GM12878 (cell line): ENCODE measurements around the gene ZNF426. TPM values are rescaled to one million over a fixed set of nuclear protein-coding genes. Genes with fewer than 3 reads are reported as not detected.

Experiments used
- ATAC-seq: fragments of 200-7000 bp; cut with Tn5 transposase; 3 replicates; pipeline ENCODE4 v1.9.1; 2020; ENCODE audit warnings: mild to moderate bottlenecking, moderate library complexity
- Bru-seq: library from RNA; stranded (reverse); fragments of 400-500 nt; gene quantifications from one replicate; lab custom pipeline; 2021; lab: Mats Ljungman, UMichigan
- BruChase-seq, 2 experiments: library from RNA; stranded (reverse); fragments of 400-500 nt; gene quantifications; one replicate each; lab custom pipeline; 2021; lab: Mats Ljungman, UMichigan
- BruUV-seq: library from RNA; stranded (reverse); fragments of 400-500 nt; replicated peaks from 2 replicates; lab custom pipeline; 2021; lab: Mats Ljungman, UMichigan
- CTCF ChIA-PET: fragments of 300-600 bp; sonication (Branson Sonifier 250); formaldehyde crosslinking; extraction: SDS; loops from one replicate; lab custom pipeline; 2021; ENCODE audit warnings: inconsistent platforms; lab: Yijun Ruan, JAX
- POLR2A ChIA-PET: fragments of 350-600 bp; formaldehyde crosslinking; extraction: SDS; loops from one replicate; lab custom pipeline; 2021; ENCODE audit warnings: inconsistent platforms; lab: Charles Lee
- RAD21 ChIA-PET: fragments of 300-600 bp; sonication (Branson Sonifier 250); formaldehyde crosslinking; loops from one replicate; lab custom pipeline; 2023; ENCODE audit warnings: antibody characterized with exemption; ENCODE audit not compliant: unreplicated experiment; lab: Charles Lee
- SMC1A ChIA-PET: fragments of 300-600 bp; sonication (Branson Sonifier 250); formaldehyde crosslinking; loops from one replicate; lab custom pipeline; 2023; ENCODE audit not compliant: unreplicated experiment, uncharacterized antibody; lab: Charles Lee
- DNase-seq: peaks from one replicate; pipeline ENCODE4 v3.0.0-alpha.2; 2011; ENCODE audit warnings: low read depth, low spot score
- FAIRE-seq: peaks from 3 replicates; lab custom pipeline; 2011; peaks lifted over from hg19 to GRCh38; lab: Jason Lieb, UNC
- H2AFZ ChIP-seq: 2 replicates; pipeline ENCODE4 v1.6.0; 2011; ENCODE audit warnings: low read depth, low read length, control low read depth; ENCODE audit not compliant: control insufficient read depth
- H3K27ac ChIP-seq: 2 replicates; pipeline ENCODE4 v1.5.1; 2011; ENCODE audit warnings: control low read depth; ENCODE audit not compliant: control insufficient read depth, insufficient read depth
- H3K27me3 ChIP-seq, 2 experiments: replicated peaks in 1 of 2; 2 replicates each; pipeline versions ENCODE4 v1.6.0 to v1.6.1; 2011; ENCODE audit warnings: low read length in 1 of 2; ENCODE audit not compliant: control insufficient read depth in 2 of 2, insufficient read depth in 2 of 2
- H3K36me3 ChIP-seq, 2 experiments: 2 replicates each; pipeline ENCODE4 v1.5.1; 2011; ENCODE audit warnings: low read length in 1 of 2; ENCODE audit not compliant: control insufficient read depth in 2 of 2, insufficient read depth in 2 of 2
- H3K4me1 ChIP-seq: 2 replicates; pipeline ENCODE4 v1.6.1; 2011; ENCODE audit warnings: mild to moderate bottlenecking, low read length, moderate library complexity, mixed read lengths; ENCODE audit not compliant: control insufficient read depth, insufficient read depth
- H3K4me2 ChIP-seq: 2 replicates; pipeline ENCODE4 v1.6.0; 2011; ENCODE audit warnings: control low read depth; ENCODE audit not compliant: control insufficient read depth, insufficient read depth
- H3K4me3 ChIP-seq: fragments of 200-600 bp; sonication (generic); 2 replicates; pipeline ENCODE4 v1.5.1; 2016
- H3K79me2 ChIP-seq: 2 replicates; pipeline ENCODE4 v1.6.0; 2011; ENCODE audit warnings: low read length; ENCODE audit not compliant: control insufficient read depth, insufficient read depth
- H3K9ac ChIP-seq: 2 replicates; pipeline ENCODE4 v1.8.0; 2011; ENCODE audit warnings: low read length, control low read depth, mixed read lengths; ENCODE audit not compliant: control insufficient read depth, insufficient read depth
- H3K9me3 ChIP-seq: replicated peaks from 3 replicates; pipeline ENCODE4 v1.5.1; 2011; ENCODE audit warnings: mild to moderate bottlenecking, low read length; ENCODE audit not compliant: control insufficient read depth, insufficient read depth
- H4K20me1 ChIP-seq: 2 replicates; pipeline ENCODE4 v1.6.0; 2011; ENCODE audit not compliant: control insufficient read depth, insufficient read depth
- BCL3 ChIP-seq: IDR thresholded peaks from 2 replicates; pipeline ENCODE4 v1.6.1; 2011; ENCODE audit warnings: borderline replicate concordance, low read depth, mild to moderate bottlenecking, moderate library complexity, low read length; ENCODE audit not compliant: insufficient read depth, poor library complexity, severe bottlenecking
- CBFB ChIP-seq: IDR thresholded peaks from 2 replicates; pipeline ENCODE4 v1.6.1; 2016; ENCODE audit warnings: antibody characterized with exemption, low read depth
- CBX5 ChIP-seq: sonication (generic); IDR thresholded peaks from 2 replicates; pipeline ENCODE4 v1.6.1; 2016; ENCODE audit warnings: low read depth, moderate library complexity, mild to moderate bottlenecking, inconsistent platforms
- CHD4 ChIP-seq: fragments of 200-600 bp; sonication (generic); IDR thresholded peaks from 2 replicates; pipeline ENCODE4 v1.6.1; 2016; ENCODE audit warnings: mild to moderate bottlenecking
- ELK1 ChIP-seq: IDR thresholded peaks from 2 replicates; pipeline ENCODE4 v1.6.1; 2012; ENCODE audit warnings: low read depth, low read length, improper control_type of control experiment
- GABPA ChIP-seq: IDR thresholded peaks from 2 replicates; pipeline ENCODE4 v1.6.1; 2014; ENCODE audit warnings: antibody characterized with exemption, low read depth, mild to moderate bottlenecking, inconsistent platforms
- POLR2A ChIP-seq: IDR thresholded peaks from 2 replicates; pipeline ENCODE4 v1.6.1; 2011; ENCODE audit warnings: low read depth, mild to moderate bottlenecking, low read length
- SKIL ChIP-seq: fragments of 450-650 bp; IDR thresholded peaks from 2 replicates; pipeline ENCODE4 v1.6.1; 2017; ENCODE audit warnings: mild to moderate bottlenecking, low read depth, inconsistent platforms; ENCODE audit not compliant: poor library complexity, severe bottlenecking
- SMAD5 ChIP-seq: IDR thresholded peaks from 2 replicates; pipeline ENCODE4 v1.6.1; 2016; ENCODE audit warnings: antibody characterized with exemption, low read depth
- SRF ChIP-seq, 2 experiments: IDR thresholded peaks; 2 replicates each; pipeline ENCODE4 v1.6.1; 2011; ENCODE audit warnings: low read depth in 2 of 2, low read length in 2 of 2, mild to moderate bottlenecking in 1 of 2, moderate library complexity in 1 of 2
- USF2 ChIP-seq: IDR thresholded peaks from 2 replicates; pipeline ENCODE4 v1.6.1; 2011; ENCODE audit warnings: low read depth, low read length, improper control_type of control experiment, borderline replicate concordance
- YY1 ChIP-seq: IDR thresholded peaks from 2 replicates; pipeline ENCODE4 v1.6.1; 2011; ENCODE audit warnings: low read depth, mild to moderate bottlenecking, low read length
- WGBS: methylation state at CpG from one replicate; pipeline ENCODE4 v1.1.6; 2016; ENCODE audit warnings: low lambda C conversion rate; ENCODE audit not compliant: insufficient replicate concordance, insufficient coverage; ENCODE audit errors: missing lambda C conversion rate; 5-methylcytosine and 5-hydroxymethylcytosine counted together
- in situ Hi-C: fragments of 300-500 bp; cut with MboI; formaldehyde crosslinking; loops from 9 replicates; pipeline ENCODE4 v1.14.3; 2018; ENCODE audit warnings: mixed read lengths
- intact Hi-C: fragments of 100-400 bp; cut with micrococcal nuclease; formaldehyde crosslinking; loops from one replicate; pipeline ENCODE4 v1.14.2; 2022; ENCODE audit not compliant: unreplicated experiment
- long read RNA-seq, 2 experiments: library from polyadenylated mRNA; unstranded; transcript quantifications; one replicate each; pipeline ENCODE4 v2.0.0, GENCODE V29; 2019 to 2020
- polyA minus RNA-seq, 3 experiments: library from RNA; depleted of rRNA, polyadenylated mRNA; stranded (reverse); fragments of >200 nt; gene quantifications; 2 replicates each; pipeline ENCODE4 v1.2.3, GENCODE V29; 2011
- polyA plus RNA-seq, 11 experiments: library from polyadenylated mRNA; depleted of rRNA in 4 of 11; unstranded in 6 of 11; stranded (reverse) in 5 of 11; fragments of >200 nt; fragmentation: Nextera tagmentation in 4 of 11; fragmentation: Illumina TruSeq in 1 of 11; extraction: Ambion mirVana in 4 of 11; extraction: Trizol in 1 of 11; gene quantifications; 1 replicate in 1 of 11; 2 replicates in 10 of 11; pipeline versions ENCODE4 v1.2.1 to v1.2.3, GENCODE V29; 2011 to 2016; ENCODE audit warnings: inconsistent platforms in 2 of 11, missing spikeins in 2 of 11, low read depth in 1 of 11
- total RNA-seq, 4 experiments: library from RNA; depleted of rRNA in 3 of 4; stranded (reverse); fragments of >200 nt in 3 of 4; fragmentation: Illumina TruSeq in 1 of 4; extraction: Trizol in 1 of 4; gene quantifications; 2 replicates each; pipeline versions ENCODE4 v1.2.1 to v1.2.3, GENCODE V29; 2013 to 2021

Gene ZNF426
- total RNA-seq (2013; cell fraction: nucleolus; rRNA removed): 12.2 and 14.0 TPM in 2 replicates
- total RNA-seq (2014; rRNA removed) (7.1 and 8.6 TPM in 2 replicates), total RNA-seq (2014; rRNA removed; fragmentation: Illumina TruSeq; extraction: Trizol) (10.0 and 10.5 TPM in 2 replicates), total RNA-seq (2021) (10.1 and 11.3 TPM in 2 replicates), polyA plus RNA-seq (2011; rRNA removed) (3.0 and 4.0 TPM in 2 replicates), polyA plus RNA-seq (2014; fragmentation: Illumina TruSeq; extraction: Trizol) (6.3 and 6.5 TPM in 2 replicates), polyA plus RNA-seq (2014; fragmentation: Nextera tagmentation; extraction: Ambion mirVana) (1 to 10 TPM; 3.5 TPM), polyA plus RNA-seq (2014; rRNA removed) (3.0 and 3.8 TPM in 2 replicates), polyA plus RNA-seq (2016; fragmentation: Nextera tagmentation; extraction: Ambion mirVana) (1 to 10 TPM; 8.3 to 9.2 TPM), polyA minus RNA-seq (2011; rRNA and poly(A)+ RNA removed) (7.1 and 12.2 TPM in 2 replicates), Bru-seq, nascent RNA (percentile 70 among the genes with signal in this experiment), BruChase-seq, experiment 1, labeled RNA remaining after a 6-hour chase (percentile 62 among the genes with signal in this experiment), BruChase-seq, experiment 2, labeled RNA remaining after a 2-hour chase (percentile 73 among the genes with signal in this experiment)
- 3.1 TPM for polyA plus RNA-seq (2011; ENCODE audit: low read depth)
- 1.4 and 1.7 TPM in 2 replicates for polyA plus RNA-seq (2011; cell fraction: cytosol; rRNA removed)
- 1.9 and 2.4 TPM in 2 replicates for polyA plus RNA-seq (2011; cell fraction: nucleus; rRNA removed)
- polyA plus RNA-seq (2012): 4.5 and 4.7 TPM in 2 replicates
- 2.2 and 2.7 TPM in 2 replicates for polyA minus RNA-seq (2011; cell fraction: cytosol; rRNA and poly(A)+ RNA removed)
- polyA minus RNA-seq (2011; cell fraction: nucleus; rRNA and poly(A)+ RNA removed): 2.4 and 3.3 TPM in 2 replicates
- long read RNA-seq, experiment 1, full-length matches to known transcripts: 1 of 4 reads
- long read RNA-seq, experiment 1, partial matches to known transcripts: 0 of 4 reads
- long read RNA-seq, experiment 1, other reads (novel, unspliced or antisense): 3 of 4 reads
- long read RNA-seq, experiment 2, full-length matches to known transcripts: 15 of 33 reads
- long read RNA-seq, experiment 2, partial matches to known transcripts: 12 of 33 reads
- long read RNA-seq, experiment 2, other reads (novel, unspliced or antisense): 6 of 33 reads

- ChIA-PET CTCF (no interaction called here), POLR2A (no interaction called here), SMC1A (interaction anchor here (0.9 kb wide), 1 partner anchor 44 kb away, joined by 3 read pairs; no protein-coding TSS in a partner anchor), RAD21 (no interaction called here)
- WGBS: 1% methylated on average over 46 of the region's 49 CpGs
- Histone ChIP-seq H3K36me3 (peaks cover 4 to 5% of the 10 kb centered on the region in 2 experiments; a peak in 3 of 4 replicates), H4K20me1 (no peaks in the 10 kb centered on the region), H3K4me3 (peak within 1 kb of the TSS; percentile 90), H3K9ac (peak within 1 kb of the TSS; percentile 96), H3K27ac (peak within 1 kb of the TSS; percentile 87), H3K27me3 (no peaks in the 10 kb centered on the region), H3K4me1 (no peaks in the 10 kb centered on the region; the same call in 1 of the 2 replicates), H3K79me2 (peaks cover 6% of the 10 kb centered on the region), H3K9me3 (peaks cover 8% of the 10 kb centered on the region), H2AFZ (peak within 1 kb of the TSS; percentile 90), H3K4me2 (peak within 1 kb of the TSS; percentile 69)
- intact Hi-C loops (no loop called here), in situ Hi-C loops (no loop called here)
- ATAC-seq (peak; percentile 96), FAIRE-seq (no peak), DNase-seq (peak; percentile 39)
- TSS peak; percentile 90 for BruUV-seq
- TF ChIP-seq SKIL (no peak), SMAD5 (peak; percentile 43; the same call in 1 of the 2 replicates), ELK1 (0 out of 2 replicates have a peak, but pooled peaks have one; percentile 26), CBFB (peak; percentile 46; the same call in 1 of the 2 replicates), YY1 (peak; percentile 22; the same call in 1 of the 2 replicates), BCL3 (no peak), GABPA (no peak), POLR2A (peak; percentile 78), CBX5 (peak; percentile 44; the same call in 1 of the 2 replicates), CHD4 (no peak), SRF (IDR thresholded peaks at IDR 0.05; ENCODE audit: low read depth in 2 of 2, low read length in 2 of 2) (peak in 1 of 2 experiments; percentile 86; a peak in 2 of 4 replicates), USF2 (no peak)
These were observed at the start of gene ZNF426 for GRCh38 chr19:9538183-9539058. TSS of gene ZNF426 (minus strand) at chr19:9538645. CDS start at chr19:9536232, 2,413 bp downstream.
